ENCODE measurements around the gene HECTD3. TPM values are rescaled to one million over a fixed set of nuclear protein-coding genes. Genes with fewer than 3 reads are reported as not detected.

The HECTD3 gene
- polyA plus RNA-seq, 1 donor from 2014 or later: 9.7 TPM

- no peaks in the 10 kb centered on the region for H3F3A ChIP-seq (ENCODE audit: insufficient read depth, low read length, poor library complexity, severe bottlenecking)
- no peaks in the 10 kb centered on the region for H3K36me3 ChIP-seq (ENCODE audit: insufficient read depth, low read length)
- no peaks in the 10 kb centered on the region for H4K20me1 ChIP-seq (ENCODE audit: insufficient read depth)
- H3K27me3 ChIP-seq (ENCODE audit: insufficient read depth, low read depth, low read length): no peaks in the 10 kb centered on the region
- peak overlapping the region; percentile 75 for H3K4me2 ChIP-seq (ENCODE audit: low read length)
- peak overlapping the region; percentile 21 for H2AFZ ChIP-seq (ENCODE audit: low read depth, low read length)
- H3K4me3 ChIP-seq (ENCODE audit: low read length): peak overlapping the region; percentile 98
- no peak overlapping the region for H3K27ac ChIP-seq (ENCODE audit: low read length)
- peaks cover 8% of the 10 kb centered on the region for H3K79me2 ChIP-seq (replicated peaks; ENCODE audit: insufficient read depth, low read length)
- no peaks in the 10 kb centered on the region for H3K9me3 ChIP-seq (ENCODE audit: low read length)
- H3K9me2 ChIP-seq (ENCODE audit: insufficient read depth, low read length): no peaks in the 10 kb centered on the region
- peak; percentile 6 for TF ChIP-seq SMC3 (conservative IDR thresholded peaks at IDR 0.05; ENCODE audit: poor library complexity)
- TF ChIP-seq POLR2AphosphoS5 (IDR thresholded peaks at IDR 0.05): no peak
- H3K9ac ChIP-seq (ENCODE audit: low read length): peak overlapping the region; percentile 75
Measured at GRCh38 chr1:45009956-45010854, 919 bp downstream of the HECTD3 start.

- no peaks in the 10 kb centered on the region for H3K27me3 ChIP-seq (ENCODE audit: insufficient read depth, low read depth, low read length)
- H2AFZ ChIP-seq (ENCODE audit: low read depth, low read length): no peak overlapping the region
- H3K27ac ChIP-seq (ENCODE audit: low read length): no peak overlapping the region
- no peaks in the 10 kb centered on the region for H3F3A ChIP-seq (ENCODE audit: insufficient read depth, low read length, poor library complexity, severe bottlenecking)
- H4K20me1 ChIP-seq (ENCODE audit: insufficient read depth): no peaks in the 10 kb centered on the region
- H3K4me2 ChIP-seq (ENCODE audit: low read length): peak overlapping the region; percentile 75
- H3K9ac ChIP-seq (ENCODE audit: low read length): no peak overlapping the region
- peaks cover 8% of the 10 kb centered on the region for H3K79me2 ChIP-seq (replicated peaks; ENCODE audit: insufficient read depth, low read length)
- no peaks in the 10 kb centered on the region for H3K9me2 ChIP-seq (ENCODE audit: insufficient read depth, low read length)
- no peaks in the 10 kb centered on the region for H3K9me3 ChIP-seq (ENCODE audit: low read length)
- TF ChIP-seq EP300 (conservative IDR thresholded peaks at IDR 0.05; ENCODE audit: poor library complexity, severe bottlenecking) (no peak), RAD21 (conservative IDR thresholded peaks at IDR 0.05) (no peak), REST (IDR thresholded peaks at IDR 0.05; ENCODE audit: borderline replicate concordance) (no peak), CTCF (IDR thresholded peaks at IDR 0.05; ENCODE audit: poor library complexity, severe bottlenecking) (no peak), TAF1 (IDR thresholded peaks at IDR 0.05; ENCODE audit: low read depth) (no peak), POLR2AphosphoS5 (IDR thresholded peaks at IDR 0.05) (no peak), MXI1 (conservative IDR thresholded peaks at IDR 0.05; ENCODE audit: poor library complexity, severe bottlenecking) (no peak)
- peak overlapping the region; percentile 98 for H3K4me3 ChIP-seq (ENCODE audit: low read length)
- H3K36me3 ChIP-seq (ENCODE audit: insufficient read depth, low read length): peaks cover 5% of the 10 kb centered on the region
Measured at GRCh38 chr1:45009296-45009865, 1.7 kb downstream of the HECTD3 start.
